HCT116 (cell line): ENCODE data around the gene STAB1. TPM values are rescaled to one million over a fixed set of nuclear protein-coding genes. Genes with fewer than 3 reads are reported as not detected.

Source experiments
- ATAC-seq: fragments of 200-7000 bp; cut with Tn5 transposase; 2 replicates; pipeline ENCODE4 v1.9.1; 2020; ENCODE audit warnings: mild to moderate bottlenecking, moderate library complexity
- BruUV-seq: library from RNA; stranded (reverse); fragments of 400-500 nt; replicated peaks from 2 replicates; lab custom pipeline; 2021; lab: Mats Ljungman, UMichigan
- CTCF ChIA-PET: fragments of 300-600 bp; sonication (Branson Sonifier 250); formaldehyde crosslinking; loops from one replicate; lab custom pipeline; 2021; ENCODE audit warnings: antibody characterized with exemption; lab: Charles Lee
- POLR2A ChIA-PET: fragments of 300-600, 350-600 bp; sonication (Branson Sonifier 250); formaldehyde crosslinking; loops from one replicate; lab custom pipeline; 2021; ENCODE audit warnings: antibody characterized with exemption; lab: Charles Lee
- RAD21 ChIA-PET, 2 experiments: fragments of 300-600 bp; sonication (Branson Sonifier 250); formaldehyde crosslinking; loops; one replicate each; lab custom pipeline; 2023; ENCODE audit warnings: low total read pairs in 2 of 2; ENCODE audit not compliant: uncharacterized antibody in 2 of 2, unreplicated experiment in 2 of 2, low non-redundant PET in 1 of 2; lab: Charles Lee
- DNase-seq: peaks from one replicate; pipeline ENCODE4 v3.0.0-alpha.2; 2010; ENCODE audit warnings: low read depth, low spot score
- H2AFZ ChIP-seq: fragments of 200-600 bp; shearing (Covaris generic), sonication (generic); 2 replicates; pipeline ENCODE4 v1.6.1; 2017; ENCODE audit warnings: low read depth, mixed run types, mixed read lengths, antibody characterized with exemption, low read length; ENCODE audit not compliant: poor library complexity, severe bottlenecking
- H3K27ac ChIP-seq: 2 replicates; pipeline ENCODE4 v1.5.1; 2012; ENCODE audit warnings: low read depth, low read length
- H3K27me3 ChIP-seq: fragments of 200-600 bp; sonication (generic); 2 replicates; pipeline ENCODE4 v1.6.1; 2016; ENCODE audit warnings: mixed run types, low read length, mixed read lengths; ENCODE audit not compliant: insufficient read depth
- H3K36me3 ChIP-seq, 2 experiments: fragments of 200-500 bp in 1 of 2; fragments of 200-600 bp in 1 of 2; sonication (Bioruptor generic) in 1 of 2; sonication (generic) in 1 of 2; 2 replicates each; pipeline versions ENCODE4 v1.5.1 to v1.6.1; 2014 to 2016; ENCODE audit warnings: low read length in 2 of 2, inconsistent platforms in 1 of 2, mixed read lengths in 1 of 2, mixed run types in 1 of 2; ENCODE audit not compliant: insufficient read depth in 2 of 2, control insufficient read depth in 1 of 2
- H3K4me1 ChIP-seq, 2 experiments: fragments of 200-600 bp in 1 of 2; sonication (generic) in 1 of 2; 2 replicates each; pipeline versions ENCODE4 v1.5.1 to v1.6.1; 2012 to 2017; ENCODE audit warnings: low read length in 2 of 2, inconsistent platforms in 1 of 2, mild to moderate bottlenecking in 1 of 2, mixed read lengths in 1 of 2, mixed run types in 1 of 2, moderate library complexity in 1 of 2; ENCODE audit not compliant: insufficient read depth in 2 of 2, control insufficient read depth in 1 of 2
- H3K4me2 ChIP-seq: fragments of 200-600 bp; sonication (generic); 2 replicates; pipeline ENCODE4 v1.6.1; 2017; ENCODE audit warnings: mixed run types, low read length, mixed read lengths
- H3K4me3 ChIP-seq, 2 experiments: fragments of 200-600 bp in 1 of 2; sonication (generic) in 1 of 2; replicated peaks in 1 of 2; 2 replicates each; pipeline ENCODE4 v1.5.1; 2011 to 2016; ENCODE audit warnings: low read length in 2 of 2, control low read depth in 1 of 2, low read depth in 1 of 2, mild to moderate bottlenecking in 1 of 2, mixed read lengths in 1 of 2, mixed run types in 1 of 2
- H3K79me2 ChIP-seq: fragments of 200-600 bp; sonication (generic); 2 replicates; pipeline ENCODE4 v1.6.1; 2017; ENCODE audit warnings: mild to moderate bottlenecking, mixed run types, low read length, moderate library complexity, mixed read lengths; ENCODE audit not compliant: insufficient read depth
- H3K9ac ChIP-seq: fragments of 200-600 bp; sonication (generic); 2 replicates; pipeline ENCODE4 v1.6.1; 2016; ENCODE audit warnings: low read length, mixed read lengths
- H3K9me2 ChIP-seq: fragments of 200-600 bp; sonication (generic), shearing (Covaris generic); 2 replicates; pipeline ENCODE4 v1.6.1; 2017; ENCODE audit warnings: mixed run types, mild to moderate bottlenecking, moderate library complexity; ENCODE audit not compliant: insufficient read depth
- H3K9me3 ChIP-seq, 2 experiments: fragments of 200-500 bp in 1 of 2; fragments of 200-600 bp in 1 of 2; sonication (Bioruptor generic) in 1 of 2; sonication (generic) in 1 of 2; 2 replicates each; pipeline ENCODE4 v1.6.1; 2014 to 2017; ENCODE audit warnings: low read length in 2 of 2, mixed read lengths in 2 of 2, inconsistent platforms in 1 of 2, low read depth in 1 of 2, mild to moderate bottlenecking in 1 of 2, mixed run types in 1 of 2, moderate library complexity in 1 of 2; ENCODE audit not compliant: control insufficient read depth in 1 of 2, insufficient read depth in 1 of 2
- H4K20me1 ChIP-seq: fragments of 200-600 bp; sonication (generic), shearing (Covaris generic); 2 replicates; pipeline ENCODE4 v1.6.1; 2017; ENCODE audit warnings: mixed run types, mild to moderate bottlenecking, moderate library complexity; ENCODE audit not compliant: insufficient read depth
- ATF3 ChIP-seq: IDR thresholded peaks from 2 replicates; pipeline ENCODE4 v1.6.1; 2012
- CBX3 ChIP-seq: IDR thresholded peaks from 2 replicates; pipeline ENCODE4 v1.6.1; 2012; ENCODE audit warnings: low read depth
- CEBPB ChIP-seq: IDR thresholded peaks from 2 replicates; pipeline ENCODE4 v1.6.1; 2012; ENCODE audit warnings: low read depth
- CTCF ChIP-seq, 3 experiments: fragments of 200-600 bp in 1 of 3; sonication (generic) in 1 of 3; IDR thresholded peaks in 2 of 3; conservative IDR thresholded peaks in 1 of 3; 2 replicates each; pipeline ENCODE4 v1.5.1; 2012 to 2017; ENCODE audit warnings: low read depth in 2 of 3, low read length in 2 of 3, antibody characterized with exemption in 1 of 3, borderline replicate concordance in 1 of 3, control low read depth in 1 of 3, mild to moderate bottlenecking in 1 of 3, mixed read lengths in 1 of 3, mixed run types in 1 of 3, moderate library complexity in 1 of 3; ENCODE audit not compliant: insufficient read depth in 1 of 3
- EGR1 ChIP-seq: IDR thresholded peaks from 2 replicates; pipeline ENCODE4 v1.6.1; 2012; ENCODE audit warnings: low read depth
- ELF1 ChIP-seq: IDR thresholded peaks from 2 replicates; pipeline ENCODE4 v1.6.1; 2012; ENCODE audit warnings: low read depth, borderline replicate concordance
- EZH2 ChIP-seq: fragments of 200-600 bp; sonication (generic); IDR thresholded peaks from 2 replicates; pipeline ENCODE4 v1.6.1; 2017; ENCODE audit warnings: antibody characterized with exemption, mixed run types
- EZH2phosphoT487 ChIP-seq: fragments of 200-600 bp; IDR thresholded peaks from 2 replicates; pipeline ENCODE4 v1.6.1; 2018; ENCODE audit warnings: antibody characterized with exemption, borderline replicate concordance
- FOSL1 ChIP-seq: IDR thresholded peaks from 2 replicates; pipeline ENCODE4 v1.6.1; 2012; ENCODE audit warnings: low read depth
- JUND ChIP-seq: IDR thresholded peaks from 2 replicates; pipeline ENCODE4 v1.6.1; 2012
- MAX ChIP-seq: IDR thresholded peaks from 2 replicates; pipeline ENCODE4 v1.6.1; 2012
- RAD21 ChIP-seq: IDR thresholded peaks from 2 replicates; pipeline ENCODE4 v1.6.1; 2012; ENCODE audit warnings: low read depth, mild to moderate bottlenecking
- REST ChIP-seq: IDR thresholded peaks from 2 replicates; pipeline ENCODE4 v1.6.1; 2012; ENCODE audit warnings: low read depth
- SIN3A ChIP-seq: IDR thresholded peaks from 2 replicates; pipeline ENCODE4 v1.6.1; 2012; ENCODE audit warnings: low read depth
- SRF ChIP-seq: IDR thresholded peaks from 2 replicates; pipeline ENCODE4 v1.6.1; 2012; ENCODE audit warnings: low read depth
- TCF7L2 ChIP-seq: IDR thresholded peaks from 2 replicates; pipeline ENCODE4 v1.7.0; 2011; ENCODE audit warnings: borderline replicate concordance, inconsistent platforms; ENCODE audit not compliant: insufficient read depth, insufficient read length; ENCODE audit errors: extremely low read depth
- YY1 ChIP-seq: IDR thresholded peaks from 2 replicates; pipeline ENCODE4 v1.6.1; 2011; ENCODE audit warnings: low read length, low read depth, moderate library complexity, mild to moderate bottlenecking; ENCODE audit not compliant: insufficient replicate concordance; ENCODE audit errors: extremely low read depth
- ZFX ChIP-seq: fragments of 450-650 bp; IDR thresholded peaks from 2 replicates; pipeline ENCODE4 v1.6.1; 2017
- ZNF274 ChIP-seq: fragments of 200-500 bp; sonication (Bioruptor generic); IDR thresholded peaks from 2 replicates; pipeline ENCODE4 v1.6.1; 2014; ENCODE audit warnings: mild to moderate bottlenecking, low read depth, low read length, inconsistent platforms
- intact Hi-C: fragments of 100-400 bp; cut with micrococcal nuclease; formaldehyde crosslinking; loops from 2 replicates; pipeline ENCODE4 v1.10.0; 2022
- total RNA-seq: library from RNA; stranded (reverse); gene quantifications from one replicate; pipeline ENCODE4 v1.2.1, GENCODE V29; 2021; ENCODE audit not compliant: unreplicated experiment

The STAB1 gene
- total RNA-seq, 1 experiment from 2014 or later, result 0.44 TPM

- Histone ChIP-seq H2AFZ (no peak overlapping the region), H3K79me2 (no peaks in the 10 kb centered on the region), H4K20me1 (no peaks in the 10 kb centered on the region), H3K4me2 (no peak overlapping the region), H3K9me2 (no peaks in the 10 kb centered on the region), H3K4me1 (peaks cover 16 to 32% of the 10 kb centered on the region in 2 experiments), H3K27ac (no peak overlapping the region), H3K27me3 (no peaks in the 10 kb centered on the region), H3K9ac (no peak overlapping the region), H3K4me3 (no peak overlapping the region)
- no TSS peak for BruUV-seq
- POLR2A ChIA-PET, result no interaction called here
- intact Hi-C loops, result loop anchor here (5.0 kb wide), 1 partner anchor 154 kb away; no protein-coding TSS in a partner anchor
- no peak for DNase-seq
- no peak for TF ChIP-seq EZH2
- TF ChIP-seq EGR1, result no peak
- no peak for TF ChIP-seq FOSL1
- no peak for TF ChIP-seq TCF7L2
- TF ChIP-seq SIN3A, result no peak
- TF ChIP-seq JUND, result no peak
- no peak for TF ChIP-seq CBX3
- TF ChIP-seq CTCF (IDR thresholded peaks at IDR 0.05 in 2 of 3, conservative IDR thresholded peaks at IDR 0.05 in 1 of 3; ENCODE audit: borderline replicate concordance in 1 of 3, insufficient read depth in 1 of 3, low read depth in 2 of 3, low read length in 2 of 3), result no peak
- TF ChIP-seq RAD21, result no peak
- no peak for TF ChIP-seq ATF3
- no peak for TF ChIP-seq REST
- no peak for TF ChIP-seq ELF1
- TF ChIP-seq CEBPB, result no peak
- TF ChIP-seq EZH2phosphoT487, result no peak
- TF ChIP-seq MAX, result no peak
- TF ChIP-seq ZFX, result no peak
- TF ChIP-seq ZNF274, result no peak
- TF ChIP-seq YY1, result no peak
- TF ChIP-seq SRF, result no peak
- TF ChIP-seq, all 23 proteins: peak for 0
- CTCF ChIA-PET, result interaction anchor here (0.7 to 2.0 kb wide), 7 partner anchors 14 to 208 kb away, joined by 3 to 13 read pairs (median 3); partner anchors contain the start of gene TWF2
- Histone ChIP-seq H3K9me3 (no peaks in the 10 kb centered on the region), H3K36me3 (no peaks in the 10 kb centered on the region)
- ATAC-seq, result no peak
- RAD21 ChIA-PET, result interaction anchor here in 1 of 2 experiments (1.0 kb wide), 1 partner anchor 220 kb away, joined by 3 read pairs; the partner anchor contains the start of gene TLR9
These were observed 49.1 kb upstream of the STAB1 start for GRCh38 chr3:52446042-52446441.
